NT2/D1 (cell line): Measurements from ENCODE around the gene MAGI2.

Experiments used
- YY1 ChIP-seq: IDR thresholded peaks from 2 replicates; pipeline ENCODE4 v1.6.1; 2011; ENCODE audit not compliant: insufficient read length, insufficient read depth
- ZNF274 ChIP-seq: IDR thresholded peaks from 2 replicates; pipeline ENCODE4 v1.6.1; 2011; ENCODE audit warnings: mild to moderate bottlenecking, low read depth, low read length

DNA sequence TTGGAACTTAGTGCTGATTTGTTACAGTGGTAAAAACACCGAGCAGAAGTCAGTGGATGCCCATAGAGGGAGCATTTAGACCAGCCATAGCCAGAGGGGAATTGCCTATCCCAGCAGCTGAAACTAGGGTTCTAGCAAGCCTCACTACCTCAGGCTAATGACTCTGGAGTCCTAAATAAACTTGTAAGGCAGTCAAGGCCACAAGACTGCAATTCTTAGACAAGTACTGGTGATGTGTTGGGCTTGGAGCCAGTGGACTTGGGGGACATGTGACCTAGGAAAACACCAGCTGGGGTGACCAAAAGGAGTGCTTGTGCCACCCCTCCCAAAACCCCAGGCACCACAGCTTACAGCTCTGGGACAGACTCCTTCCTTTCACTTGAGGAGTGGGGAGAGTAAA is 209.0 kb downstream of the MAGI2 start:
- TF ChIP-seq ZNF274 (no peak), YY1 (no peak)
